GM13977 (cell line): ENCODE data around the gene PIK3IP1.

Experiments used
- DNase-seq: peaks from one replicate; pipeline ENCODE4 v3.0.0; 2012; ENCODE audit warnings: low spot score
- in situ Hi-C: fragments of 300-500 bp; cut with MboI; formaldehyde crosslinking; loops from one replicate; pipeline ENCODE4 v1.12.0; 2022; ENCODE audit warnings: low sequenced_read_pairs, low pct_unique_long_range_greater_than_20kb, mixed read lengths, inconsistent platforms; ENCODE audit not compliant: unreplicated experiment
- TF ChIP-seq, protein P1 (sequence below): IDR thresholded peaks from 2 replicates; pipeline ENCODE4 v1.5.1; 2012; ENCODE audit warnings: mild to moderate bottlenecking, control low read depth; ENCODE audit not compliant: insufficient read depth; ENCODE audit errors: extremely low read depth, missing control alignments

The PIK3IP1 gene

GRCh38 chr22:31269892-31270579, 22.3 kb downstream of the PIK3IP1 start:
- DNase-seq: no peak
- in situ Hi-C loops: no loop called here
- TF ChIP-seq, protein P1, sequence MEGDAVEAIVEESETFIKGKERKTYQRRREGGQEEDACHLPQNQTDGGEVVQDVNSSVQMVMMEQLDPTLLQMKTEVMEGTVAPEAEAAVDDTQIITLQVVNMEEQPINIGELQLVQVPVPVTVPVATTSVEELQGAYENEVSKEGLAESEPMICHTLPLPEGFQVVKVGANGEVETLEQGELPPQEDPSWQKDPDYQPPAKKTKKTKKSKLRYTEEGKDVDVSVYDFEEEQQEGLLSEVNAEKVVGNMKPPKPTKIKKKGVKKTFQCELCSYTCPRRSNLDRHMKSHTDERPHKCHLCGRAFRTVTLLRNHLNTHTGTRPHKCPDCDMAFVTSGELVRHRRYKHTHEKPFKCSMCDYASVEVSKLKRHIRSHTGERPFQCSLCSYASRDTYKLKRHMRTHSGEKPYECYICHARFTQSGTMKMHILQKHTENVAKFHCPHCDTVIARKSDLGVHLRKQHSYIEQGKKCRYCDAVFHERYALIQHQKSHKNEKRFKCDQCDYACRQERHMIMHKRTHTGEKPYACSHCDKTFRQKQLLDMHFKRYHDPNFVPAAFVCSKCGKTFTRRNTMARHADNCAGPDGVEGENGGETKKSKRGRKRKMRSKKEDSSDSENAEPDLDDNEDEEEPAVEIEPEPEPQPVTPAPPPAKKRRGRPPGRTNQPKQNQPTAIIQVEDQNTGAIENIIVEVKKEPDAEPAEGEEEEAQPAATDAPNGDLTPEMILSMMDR: no peak

DNA sequence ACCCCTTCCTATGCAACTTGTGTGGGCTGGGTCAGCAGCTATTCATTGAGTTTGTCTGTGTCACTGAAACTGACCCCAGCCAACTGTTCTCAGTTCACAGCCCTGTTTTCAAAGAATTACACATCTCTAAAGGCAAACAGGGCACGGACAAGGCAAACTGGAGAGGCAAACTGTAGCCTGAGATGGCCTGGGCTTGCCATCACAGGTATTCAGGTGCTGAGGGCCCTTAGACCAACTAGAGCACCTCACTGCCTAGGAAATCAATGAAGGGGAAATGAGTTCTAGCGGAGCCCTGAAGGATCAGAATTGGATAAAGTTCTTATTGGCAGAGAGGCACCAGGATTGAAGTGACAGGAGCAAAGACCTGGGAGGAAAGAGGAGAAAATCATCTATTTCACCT, 24.0 kb downstream of the PIK3IP1 start:
- DNase-seq: no peak
- in situ Hi-C loops: no loop called here
- TF ChIP-seq, protein P1: no peak

DNA sequence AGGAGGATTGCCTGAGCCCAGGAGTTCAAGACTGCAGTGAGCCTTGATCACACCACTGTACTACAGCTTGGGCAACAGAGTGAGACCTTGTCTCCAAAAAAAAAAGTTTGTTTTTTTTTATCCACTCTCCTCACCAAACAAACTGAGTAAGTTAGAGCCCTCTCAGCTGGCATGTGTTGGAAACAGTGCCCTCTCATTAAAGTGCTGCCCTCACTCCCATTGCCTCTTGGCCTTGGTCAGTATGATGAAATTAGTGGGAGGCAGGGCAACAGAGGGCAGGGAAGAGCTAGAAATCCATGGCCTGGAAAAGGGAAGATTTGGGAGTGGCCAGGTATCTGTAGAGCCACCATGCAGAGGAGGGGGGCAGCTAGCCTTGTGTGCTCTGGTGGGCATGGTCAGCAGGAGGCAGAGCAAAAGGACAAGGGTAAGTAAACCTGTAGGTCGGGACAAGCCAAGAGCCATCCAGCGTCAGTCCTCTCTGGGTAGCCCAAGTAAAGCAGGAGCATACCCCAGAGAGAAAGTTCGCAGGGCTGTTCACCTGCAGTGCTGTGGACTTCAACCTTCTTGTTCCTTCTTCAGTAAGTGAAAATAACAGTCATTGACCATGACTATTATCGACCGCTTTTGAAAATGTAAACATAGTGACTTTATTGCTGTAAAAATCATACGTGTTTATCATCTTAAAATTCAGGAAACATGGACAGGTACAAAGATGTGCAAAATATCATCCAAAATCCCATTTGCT, 28.2 kb downstream of the PIK3IP1 start:
- in situ Hi-C loops: no loop called here
- no peak for DNase-seq
- TF ChIP-seq, protein P1: no peak

GRCh38 chr22:31262312-31263133, 29.8 kb downstream of the PIK3IP1 start:
- DNase-seq: no peak
- TF ChIP-seq, protein P1: no peak

DNA sequence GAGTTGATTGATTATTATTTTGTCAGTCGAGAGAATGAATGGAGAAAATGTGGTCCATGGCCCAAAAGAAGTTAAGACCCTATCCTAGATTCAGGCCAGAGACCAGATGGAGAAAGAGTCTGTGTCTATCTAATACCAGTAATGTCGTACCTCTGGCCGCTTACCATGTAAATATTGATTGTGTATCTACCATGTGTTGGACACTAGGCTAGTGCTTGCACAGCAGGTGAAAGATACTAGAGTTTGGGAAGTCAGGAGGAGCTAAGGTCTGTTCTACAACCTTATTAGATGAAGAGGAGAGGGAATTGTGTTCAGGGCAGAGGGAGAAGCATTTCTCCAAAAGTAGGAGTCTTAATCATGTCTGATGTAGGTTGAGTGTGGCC, 31.8 kb downstream of the PIK3IP1 start:
- DNase-seq: no peak
- in situ Hi-C loops: no loop called here
- TF ChIP-seq, protein P1: no peak

More at GRCh38 chr22:31262312-31263133, 29.8 kb downstream of the PIK3IP1 start:
- in situ Hi-C loops: no loop called here

DNA sequence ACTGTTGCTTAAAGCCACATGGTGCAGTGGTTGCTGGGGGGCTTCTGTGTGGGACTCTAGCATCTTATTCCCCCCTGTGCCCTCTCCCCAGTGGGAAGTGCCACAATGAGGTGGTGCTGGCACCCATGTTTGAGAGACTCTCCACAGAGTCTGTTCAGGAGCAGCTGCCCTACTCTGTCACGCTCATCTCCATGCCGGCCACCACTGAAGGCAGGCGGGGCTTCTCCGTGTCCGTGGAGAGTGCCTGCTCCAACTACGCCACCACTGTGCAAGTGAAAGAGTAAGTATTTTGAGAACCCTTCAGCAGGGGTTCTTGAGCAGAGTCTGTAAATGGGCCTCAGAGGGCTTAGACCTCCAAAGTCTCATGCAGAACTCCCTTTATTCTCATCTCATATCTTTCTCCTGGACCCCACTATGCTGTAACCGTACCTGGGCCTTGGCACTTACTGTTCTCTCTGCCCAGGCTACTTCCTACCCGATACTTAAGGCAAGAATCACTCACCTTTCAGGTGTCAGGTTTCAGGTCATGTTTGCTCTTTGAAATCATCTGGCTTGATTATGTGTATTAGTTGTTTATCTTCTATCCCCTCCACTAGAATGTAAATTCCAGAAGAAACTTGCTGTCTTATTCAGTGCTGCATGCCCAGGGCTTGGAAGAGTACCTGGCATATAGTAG, 32.4 kb downstream of the PIK3IP1 start:
- TF ChIP-seq, protein P1: no peak
- no peak for DNase-seq
- in situ Hi-C loops: no loop called here
